NK-92 treated with Interleukin-12 subunit alpha and Interleukin-12 subunit beta, amount 100 ng/mL, for 24 hours (cell line): ENCODE results near the gene POLR3F.
"Not testable (repeated sequence)": the region's sequence is repeated elsewhere in the genome, so short reads cannot be mapped to it uniquely, and the experiment has no call there.

Experiments
- DNase-seq: peaks from one replicate; lab custom pipeline; 2025; lab: John Stamatoyannopoulos, UW

Gene POLR3F, protein sequence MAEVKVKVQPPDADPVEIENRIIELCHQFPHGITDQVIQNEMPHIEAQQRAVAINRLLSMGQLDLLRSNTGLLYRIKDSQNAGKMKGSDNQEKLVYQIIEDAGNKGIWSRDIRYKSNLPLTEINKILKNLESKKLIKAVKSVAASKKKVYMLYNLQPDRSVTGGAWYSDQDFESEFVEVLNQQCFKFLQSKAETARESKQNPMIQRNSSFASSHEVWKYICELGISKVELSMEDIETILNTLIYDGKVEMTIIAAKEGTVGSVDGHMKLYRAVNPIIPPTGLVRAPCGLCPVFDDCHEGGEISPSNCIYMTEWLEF

DNA sequence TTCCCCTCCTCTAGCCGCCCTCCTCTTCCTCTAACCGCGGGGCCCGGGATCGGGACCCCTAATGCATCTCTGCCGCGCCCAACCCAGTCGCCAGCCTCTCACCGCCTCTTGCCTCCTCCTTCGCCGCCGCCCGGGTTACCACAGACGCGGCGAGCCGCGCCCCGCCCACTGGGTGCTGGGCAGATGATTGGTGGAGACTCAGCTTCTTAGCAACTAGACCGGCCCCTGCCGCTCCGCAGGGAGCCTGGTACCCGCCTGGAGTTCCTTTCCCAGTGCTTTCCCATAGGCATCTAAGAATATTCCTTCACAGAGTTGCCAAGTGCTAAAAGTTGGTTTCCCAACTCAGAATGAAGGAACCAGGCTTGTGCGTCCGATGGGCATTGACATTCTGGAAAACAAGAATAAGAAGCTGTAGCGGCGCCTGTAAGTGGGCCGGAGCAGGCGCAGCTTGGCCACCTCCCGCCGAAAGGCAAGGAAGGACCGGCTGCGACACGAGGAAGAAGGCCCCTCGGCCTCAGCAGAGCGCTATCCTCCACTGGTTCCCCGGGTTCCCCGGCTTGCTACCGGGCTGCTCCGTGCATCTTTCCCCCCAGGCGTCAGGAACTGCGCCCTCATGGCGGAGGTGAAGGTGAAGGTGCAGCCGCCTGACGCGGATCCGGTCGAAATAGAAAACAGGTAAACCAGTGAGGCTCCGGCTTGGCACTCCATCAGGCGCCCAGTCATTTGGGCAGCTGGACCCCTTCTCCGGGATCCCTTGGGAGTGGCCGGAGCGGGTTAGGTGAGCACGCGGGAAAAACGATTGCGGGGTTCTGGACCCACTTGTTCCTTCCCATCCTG, at the start of gene POLR3F, which contains the start of gene DZANK1:
TSS of gene POLR3F (plus strand) at position 497 of the 837 bp plus-strand sequence. CDS start at position 614, 117 bp downstream.
TSS of gene DZANK1 (minus strand) at position 137 of the 837 bp plus-strand sequence. CDS start 1,672 bp downstream, outside the sequence.
- DNase-seq = peak; percentile 88

DNA sequence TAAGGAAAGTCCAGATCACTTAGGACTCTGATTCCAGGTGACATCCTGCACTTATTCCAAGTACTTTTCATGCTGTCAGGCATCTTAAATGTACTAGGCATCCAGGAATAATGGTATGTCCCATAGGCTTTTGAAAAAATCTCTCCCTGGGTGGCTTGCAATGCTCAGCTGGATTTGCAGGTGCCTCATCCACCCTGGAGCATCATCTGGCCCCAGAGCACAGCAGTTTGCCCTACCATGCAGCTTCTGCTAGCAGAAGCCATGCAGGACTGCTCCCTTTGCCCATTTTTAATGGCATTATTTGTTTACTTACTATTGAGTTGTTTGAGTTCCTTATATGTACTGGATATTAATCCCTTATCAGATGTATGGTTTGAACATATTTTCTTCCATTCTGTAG, 45.6 kb upstream of the POLR3F start:
- DNase-seq = no peak

DNA sequence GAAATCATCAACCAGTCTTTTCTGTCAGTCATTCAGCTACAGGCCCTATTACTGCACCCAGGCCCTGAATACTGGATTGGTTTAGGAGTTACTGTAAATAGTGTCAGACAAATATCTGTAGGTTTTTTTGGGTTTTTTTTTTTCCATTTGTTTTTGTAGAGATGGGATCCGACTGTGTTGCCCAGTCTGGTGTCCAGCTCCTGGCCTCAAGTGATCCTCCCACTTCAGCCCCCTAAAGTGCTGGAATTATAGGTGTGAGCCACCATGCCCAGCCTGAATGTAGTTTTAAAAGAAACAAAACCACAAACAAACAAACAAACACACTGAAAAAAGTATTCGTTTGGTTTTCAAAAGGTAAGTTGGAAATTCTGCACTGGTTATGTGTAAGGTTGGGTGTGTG, 40.0 kb upstream of the POLR3F start:
- no peak for DNase-seq

DNA sequence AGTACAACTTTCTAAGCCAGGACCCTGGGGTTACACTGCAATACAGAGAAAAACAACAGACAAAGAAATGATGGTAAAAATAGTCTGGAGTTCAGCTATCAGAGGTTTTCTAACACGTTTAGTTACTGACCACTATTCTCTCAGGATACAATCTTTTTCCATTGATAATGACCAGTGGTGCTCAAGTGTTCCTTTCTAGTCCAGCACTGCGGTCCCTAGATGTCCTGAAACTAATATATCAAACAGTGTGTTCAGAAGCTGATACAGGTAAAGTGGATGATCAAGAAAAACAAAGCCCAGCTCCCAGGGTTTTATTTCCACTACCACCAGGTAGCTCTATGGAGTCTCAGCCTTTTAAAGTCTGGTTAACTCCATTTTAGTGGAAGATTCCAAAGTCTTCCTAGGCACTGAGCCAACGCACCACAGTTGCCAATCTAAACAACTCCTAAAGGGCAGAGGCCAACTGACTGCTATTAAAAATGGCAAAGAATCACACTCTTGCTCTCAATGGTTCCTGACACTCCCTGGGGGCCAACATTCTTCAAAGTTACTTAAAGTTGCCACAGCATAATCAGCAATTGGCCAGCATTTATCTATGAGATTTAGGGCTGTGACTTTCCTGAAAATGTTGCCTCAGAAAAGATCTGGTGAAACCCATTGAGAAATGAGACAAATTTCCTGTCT, 38.6 kb upstream of the POLR3F start:
- no peak for DNase-seq

DNA sequence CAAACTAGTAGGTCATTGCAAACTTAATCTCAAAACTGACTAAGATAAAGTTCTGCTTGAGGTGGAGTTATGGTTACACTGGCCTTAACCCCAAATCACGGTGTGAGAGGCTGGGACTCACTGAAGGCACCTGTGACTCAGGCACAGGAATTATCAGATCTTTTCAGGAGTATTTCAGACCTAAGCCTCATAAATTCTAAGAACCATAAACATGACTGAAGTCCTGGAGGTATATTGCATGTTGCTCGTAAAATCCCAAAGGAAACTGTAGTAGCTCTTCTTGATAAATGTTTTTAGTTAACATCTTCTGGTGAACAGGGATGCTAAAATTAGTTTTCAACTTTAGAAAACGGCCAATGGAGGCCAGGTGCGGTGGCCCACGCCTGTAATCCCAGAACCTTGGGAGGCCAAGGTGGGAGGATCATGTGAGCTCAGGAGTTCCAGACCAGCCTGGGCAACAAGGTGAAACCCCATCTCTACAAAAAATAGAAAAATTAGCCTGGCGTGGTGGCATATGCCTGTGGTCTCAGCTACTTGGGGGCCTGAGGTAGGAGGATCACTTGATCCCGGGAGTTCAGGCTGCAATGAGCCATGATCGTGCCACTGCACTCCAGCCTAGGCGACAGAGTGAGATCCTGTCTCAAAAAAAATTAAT, 36.9 kb upstream of the POLR3F start:
- DNase-seq = no peak

DNA sequence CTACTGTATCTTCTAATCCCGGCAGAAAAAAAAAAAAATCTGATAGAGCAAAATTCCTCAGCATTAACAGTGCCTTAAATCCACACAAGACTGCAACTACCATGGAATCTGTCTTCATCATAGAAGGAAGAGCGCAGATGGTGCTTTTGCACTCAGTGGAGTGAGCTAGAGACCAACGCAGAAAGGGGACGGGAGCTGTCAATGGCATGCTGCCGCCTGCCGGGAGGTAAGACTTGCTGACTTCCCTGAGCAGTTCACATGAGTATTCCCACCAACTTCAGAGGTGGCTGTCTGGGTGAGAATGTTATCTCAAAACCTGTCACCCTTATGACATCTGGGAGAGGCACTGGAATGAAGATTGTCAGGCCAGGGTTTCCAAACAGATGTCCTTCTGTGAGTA, 36.0 kb upstream of the POLR3F start:
- no peak for DNase-seq

DNA sequence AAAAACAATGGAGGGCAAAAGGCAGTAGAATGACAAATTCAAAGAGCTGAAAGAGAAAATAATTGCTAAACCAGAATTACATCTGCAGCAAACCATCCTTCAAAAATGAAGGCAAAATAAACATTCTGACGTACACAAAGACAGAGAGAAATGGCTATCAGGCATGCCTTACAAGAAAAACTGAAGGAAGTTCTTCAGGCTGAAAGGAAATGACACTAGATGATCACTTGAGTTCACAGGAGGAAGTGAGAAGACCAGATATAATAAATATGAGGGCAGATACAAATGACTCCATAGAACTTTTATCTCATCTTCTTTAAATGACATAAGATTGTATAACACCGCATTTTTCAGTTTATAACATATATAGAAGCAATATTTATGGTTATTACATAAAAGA, 30.3 kb upstream of the POLR3F start:
- DNase-seq = no peak

DNA sequence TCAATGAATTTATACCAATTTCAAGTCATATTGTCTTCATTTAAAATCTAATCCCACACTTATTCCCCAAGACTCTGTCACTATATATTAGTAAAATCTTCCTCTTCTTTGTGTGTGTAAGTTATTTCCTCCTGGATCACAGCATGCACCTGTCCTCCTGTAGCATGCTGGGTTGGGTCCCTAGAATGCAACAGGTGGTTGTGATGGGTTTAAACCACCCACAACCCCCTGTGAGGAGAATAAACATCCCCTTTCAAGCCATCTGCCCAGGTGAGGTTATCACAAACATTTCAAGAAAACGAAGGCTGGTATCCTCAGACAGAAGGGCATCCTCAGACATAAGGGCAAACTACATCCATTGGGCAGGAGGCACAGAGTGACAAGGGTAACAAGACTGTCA, 26.8 kb upstream of the POLR3F start:
- DNase-seq = no peak

DNA sequence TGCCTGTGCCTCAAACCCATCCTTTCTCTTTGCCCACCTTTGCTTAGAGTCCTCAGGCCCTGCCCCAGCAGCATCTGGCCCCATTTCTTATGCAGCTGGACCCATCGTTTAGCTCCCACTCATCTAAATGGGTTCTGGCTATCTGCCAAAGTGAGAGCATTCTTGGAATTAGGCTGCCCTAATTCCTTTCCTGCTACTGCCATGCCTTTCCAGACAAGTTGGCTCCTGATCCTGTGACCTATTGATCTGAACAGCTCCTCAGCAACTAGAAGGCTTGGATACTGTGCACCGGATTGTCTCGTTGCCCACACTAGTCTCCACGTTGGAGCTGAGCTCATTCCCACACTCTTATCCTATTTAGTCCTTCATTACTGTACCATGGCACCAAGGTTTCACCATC, 23.3 kb upstream of the POLR3F start:
- DNase-seq = no peak

DNA sequence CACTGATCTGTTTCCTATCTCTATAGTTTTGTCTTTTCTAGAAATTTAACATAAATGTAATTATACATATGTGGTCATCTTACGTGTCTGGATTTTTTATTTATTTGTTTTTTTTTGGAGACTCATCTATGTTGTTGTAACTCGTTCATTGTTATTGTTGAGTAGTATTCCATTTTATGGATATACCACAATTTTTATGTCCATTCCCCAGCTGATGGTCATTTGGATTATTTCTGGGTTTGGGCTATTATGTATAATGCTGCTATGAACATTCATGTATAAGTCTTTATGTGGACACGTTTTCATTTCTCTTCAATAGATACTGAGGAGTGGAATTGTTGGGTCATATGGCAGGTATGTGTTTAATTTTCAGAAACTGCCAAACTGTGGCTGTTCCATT, 10.6 kb upstream of the POLR3F start:
- no peak for DNase-seq

DNA sequence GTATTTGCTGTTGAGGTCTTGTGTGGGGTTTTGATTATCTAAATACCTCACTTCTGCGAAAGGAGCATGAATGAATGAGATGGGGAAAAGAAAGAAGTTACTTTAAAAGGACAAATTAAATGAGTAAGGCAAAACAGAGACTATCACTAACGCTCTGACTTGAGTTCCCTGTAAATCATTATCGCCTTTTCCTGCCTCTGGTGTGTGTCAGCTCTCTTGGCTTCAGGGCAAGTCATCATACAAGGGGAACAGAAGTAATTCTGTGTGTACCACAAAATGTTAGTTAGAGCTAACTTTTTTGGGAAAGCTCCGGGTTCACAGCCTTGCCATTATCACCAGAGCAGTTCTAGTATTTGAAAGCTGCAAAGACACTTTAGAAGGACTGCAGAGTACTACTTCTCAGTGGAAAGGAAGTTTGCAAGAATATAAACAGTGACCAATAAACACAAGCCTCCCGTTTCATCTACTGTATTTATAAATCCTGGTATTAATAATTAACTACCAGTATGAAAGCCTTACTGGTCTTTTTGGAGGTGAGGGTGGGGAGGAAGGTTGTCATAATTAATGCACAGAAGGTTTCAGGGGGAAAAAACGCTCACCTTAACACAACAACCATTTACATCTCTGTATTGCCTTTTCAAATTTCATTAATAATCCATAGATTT, 1.5 kb upstream of the POLR3F start:
- DNase-seq = no peak

DNA sequence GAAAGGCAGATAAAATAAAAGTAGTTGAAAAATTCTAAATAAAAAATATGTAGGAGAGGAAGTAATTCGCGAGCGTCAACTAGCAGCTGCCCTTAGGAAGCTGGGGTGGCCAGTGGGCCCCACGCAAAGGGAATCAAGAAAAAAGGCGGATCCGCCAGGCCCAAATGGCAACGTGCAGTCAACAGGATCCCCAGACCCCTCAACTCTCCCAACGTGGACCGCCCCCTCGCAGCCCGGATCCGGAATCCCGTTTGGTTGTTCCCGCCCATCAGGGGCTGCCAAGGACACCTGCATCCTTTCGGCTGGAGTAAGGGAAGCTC, 656 bp upstream of the POLR3F start:
- no peak for DNase-seq

DNA sequence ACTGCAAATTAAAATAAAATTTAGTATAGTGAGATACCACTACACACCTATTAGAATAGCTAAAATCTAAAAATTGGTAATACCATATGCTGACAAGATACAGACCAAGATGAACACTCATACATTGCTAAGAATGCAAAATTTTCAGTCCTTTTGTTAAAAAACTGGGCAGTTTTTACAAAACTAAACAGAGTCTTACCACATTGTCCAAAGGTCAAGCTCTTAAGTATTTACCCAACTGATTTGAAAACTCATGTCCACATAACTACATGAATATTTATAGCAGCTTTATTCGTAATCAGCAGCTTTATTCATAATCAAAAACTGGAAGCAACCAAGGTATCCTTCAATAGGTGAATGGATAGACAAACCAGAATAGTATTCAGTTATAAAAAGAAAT, 10.0 kb downstream of the POLR3F start:
- DNase-seq = no peak

DNA sequence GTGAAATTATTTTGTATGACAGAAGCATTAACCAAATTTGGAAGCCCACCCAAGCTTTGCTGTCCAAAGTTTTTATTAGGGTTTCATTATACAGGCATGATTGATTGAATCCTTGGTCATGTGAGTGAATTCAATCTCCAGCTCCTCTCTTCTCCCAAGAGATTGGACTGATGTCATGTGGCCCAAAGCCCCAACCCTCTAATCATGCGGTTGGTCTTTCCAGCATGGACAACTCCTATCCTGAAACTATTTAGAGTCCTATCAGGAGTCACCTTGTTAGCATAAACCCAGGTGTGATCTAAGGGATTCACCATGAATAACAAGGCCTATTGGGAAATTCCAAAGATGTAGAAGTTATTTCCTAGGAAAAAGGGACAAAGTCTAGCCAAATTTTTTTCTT, 10.6 kb downstream of the POLR3F start:
- no peak for DNase-seq

DNA sequence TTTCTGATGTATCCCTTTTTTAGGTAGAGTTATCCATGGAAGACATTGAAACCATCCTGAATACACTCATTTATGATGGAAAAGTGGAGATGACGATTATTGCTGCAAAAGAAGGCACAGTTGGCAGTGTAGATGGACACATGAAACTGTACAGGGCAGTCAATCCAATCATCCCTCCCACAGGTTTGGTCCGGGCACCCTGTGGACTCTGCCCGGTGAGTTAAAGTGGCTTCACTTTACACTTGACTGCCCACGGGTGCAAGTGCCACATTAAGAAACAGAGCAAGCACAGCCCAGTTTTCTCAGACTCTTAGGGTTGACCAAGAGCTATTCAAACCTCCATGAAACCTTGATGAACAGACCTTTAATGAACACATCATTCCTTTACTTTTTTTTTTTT, 14.4 kb downstream of the POLR3F start:
- DNase-seq = no peak

DNA sequence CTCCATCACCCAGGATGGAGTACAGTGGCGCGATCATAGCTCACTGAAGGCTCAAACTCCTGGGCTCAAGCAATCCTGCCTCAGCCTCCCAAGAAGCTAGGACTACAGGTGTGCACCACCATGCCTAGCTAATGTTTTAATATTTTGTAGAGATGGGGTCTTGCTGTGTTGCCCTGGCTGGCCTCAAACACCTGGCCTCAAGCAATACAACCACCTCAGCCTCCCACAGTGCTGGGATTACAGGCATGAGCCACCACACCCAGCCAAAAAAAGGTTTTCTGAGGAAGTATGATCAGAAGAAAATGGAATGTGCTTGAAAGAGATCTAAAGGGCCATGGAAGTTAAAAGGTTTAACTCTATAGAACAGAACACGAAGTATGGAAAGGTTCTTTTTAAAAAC, 21.1 kb downstream of the POLR3F start:
- no peak for DNase-seq

DNA sequence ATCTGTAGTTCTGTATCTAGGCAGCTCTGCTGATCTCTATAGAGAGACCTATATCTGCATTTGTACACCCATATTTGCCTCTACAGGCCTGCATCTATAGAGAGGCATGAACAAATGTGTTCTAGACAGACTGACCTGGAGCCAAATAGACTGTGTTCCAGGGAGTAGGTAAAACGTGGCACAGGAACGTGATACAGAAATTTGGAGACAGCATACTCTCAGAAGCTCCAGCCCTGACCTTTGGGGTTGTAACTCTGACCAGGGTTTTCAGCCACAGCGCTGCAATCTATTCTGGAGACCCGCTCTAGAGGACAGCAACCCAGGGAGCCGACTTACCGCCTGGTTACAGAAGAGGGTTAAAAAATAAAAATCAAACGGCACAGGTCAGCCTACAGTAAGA, 28.9 kb downstream of the POLR3F start:
- DNase-seq = no peak

DNA sequence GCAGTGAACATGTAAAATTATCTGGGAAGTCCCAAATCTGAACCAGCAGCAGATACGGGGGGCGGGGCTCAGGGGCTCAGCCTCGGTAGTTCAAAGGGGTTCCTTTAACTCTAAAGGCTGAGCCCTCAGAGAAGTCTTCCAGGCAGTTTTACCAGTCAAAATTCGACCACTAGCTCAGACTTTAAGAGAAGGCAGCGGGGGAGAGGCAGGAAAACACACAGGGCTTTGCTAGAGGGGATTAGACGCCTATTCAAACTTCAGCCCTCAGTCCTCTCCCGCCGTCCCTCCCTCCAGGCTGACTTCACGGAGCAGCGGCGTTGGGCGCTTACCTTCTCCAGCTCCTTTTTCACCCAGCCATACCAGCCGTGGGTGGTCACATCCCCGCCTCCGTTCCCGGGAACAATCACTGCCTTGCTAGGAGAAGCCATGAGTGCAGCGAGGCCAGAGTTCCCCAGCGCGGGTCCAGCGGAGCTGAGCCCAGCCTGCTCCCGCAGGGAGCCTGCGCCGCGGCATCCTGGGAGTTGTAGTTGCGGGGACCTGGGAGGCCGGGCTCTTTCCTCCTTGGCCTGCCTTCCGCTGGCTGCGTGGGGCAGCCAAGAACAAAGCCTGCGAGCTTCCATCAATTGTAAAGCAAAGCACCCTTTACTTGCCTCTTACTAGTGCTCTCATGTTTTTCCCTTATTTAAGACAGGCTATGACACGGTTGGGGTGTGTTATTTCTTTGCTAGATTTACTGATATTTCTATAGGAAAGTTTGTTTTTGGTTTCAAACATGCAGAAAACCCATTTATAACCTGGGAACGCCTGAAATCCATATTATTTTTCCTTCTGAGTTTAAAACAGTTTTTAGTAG, 29.8 kb downstream of the POLR3F start, which contains the start of gene RBBP9:
TSS of gene RBBP9 (minus strand) at position 486 of the 853 bp plus-strand sequence. CDS start at position 428, 58 bp downstream.
- peak; percentile 61 for DNase-seq

DNA sequence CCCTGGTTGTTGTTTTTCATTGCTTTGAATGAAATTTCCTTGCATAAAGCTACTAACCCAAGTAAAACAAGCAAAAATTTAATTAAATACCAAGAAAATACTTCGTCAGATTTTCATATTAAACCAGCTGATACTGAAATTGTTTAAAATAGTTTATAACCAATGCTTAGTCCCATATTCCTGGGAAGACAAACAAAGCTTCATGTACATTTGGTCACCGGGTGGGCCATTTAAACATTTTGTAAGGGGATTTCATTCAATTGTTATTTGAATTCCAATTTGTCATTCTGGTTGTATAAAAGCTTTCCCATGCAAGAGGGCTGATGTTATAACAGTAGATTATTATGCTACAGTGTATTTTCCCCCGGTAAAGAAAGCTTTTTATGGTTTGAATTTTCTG, 30.4 kb downstream of the POLR3F start:
- DNase-seq = no peak

DNA sequence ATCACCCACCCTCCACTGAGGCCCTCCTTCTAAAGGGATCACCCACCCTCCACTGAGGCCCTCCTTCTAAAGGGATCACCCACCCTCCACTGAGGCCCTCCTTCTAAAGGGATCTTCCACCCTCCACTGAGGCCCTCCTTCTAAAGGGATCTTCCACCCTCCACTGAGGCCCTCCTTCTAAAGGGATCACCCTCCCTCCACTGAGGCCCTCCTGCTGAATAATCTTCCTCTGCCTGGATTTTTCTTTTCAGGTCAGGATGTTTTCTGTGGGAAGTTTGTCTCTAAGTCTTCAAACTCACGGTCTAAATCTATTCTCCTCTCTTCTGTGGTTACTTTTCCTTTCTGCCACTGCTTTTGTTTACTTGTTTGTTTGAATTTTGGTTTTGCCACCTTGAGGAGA, 34.5 kb downstream of the POLR3F start:
- not testable (repeated sequence) for DNase-seq
